ENCODE data around the gene CHST15.
"Not testable (repeated sequence)": the region's sequence is repeated elsewhere in the genome, so short reads cannot be mapped to it uniquely, and the experiment has no call there.

The CHST15 gene

GRCh38 chr10:124096494-124096893 lies 3.1 kb upstream of the CHST15 start:
- no peak for DNase-seq

GRCh38 chr10:124095801-124096200 lies 2.4 kb upstream of the CHST15 start:
- DNase-seq, result not testable (repeated sequence)

- DNase-seq, result no peak
Observed at GRCh38 chr10:124095096-124095495, 1.7 kb upstream of the CHST15 start.

- no peak for DNase-seq
Observed at GRCh38 chr10:124094419-124094785, 1.0 kb upstream of the CHST15 start.

GRCh38 chr10:124093774-124094418 lies 498 bp upstream of the CHST15 start:
- DNase-seq, result not testable (repeated sequence)

GRCh38 chr10:124092250-124092859 lies 1.0 kb downstream of the CHST15 start:
- DNase-seq, result peak in 1 of 2 donors; percentile 11

- DNase-seq, result no peak
Observed at GRCh38 chr10:124091646-124092249, 1.6 kb downstream of the CHST15 start.

- no peak for DNase-seq
Observed at GRCh38 chr10:124090601-124091209, 2.7 kb downstream of the CHST15 start.

GRCh38 chr10:124089859-124090258 lies 3.5 kb downstream of the CHST15 start:
- no peak for DNase-seq

GRCh38 chr10:124088915-124089314 lies 4.5 kb downstream of the CHST15 start:
- DNase-seq, result no peak

- no peak for DNase-seq
Observed at GRCh38 chr10:124087672-124088634, 5.4 kb downstream of the CHST15 start.

- DNase-seq, result no peak
Observed at GRCh38 chr10:124086787-124087671, 6.4 kb downstream of the CHST15 start.

- no peak for DNase-seq
Observed at GRCh38 chr10:124086097-124086710, 7.2 kb downstream of the CHST15 start.

GRCh38 chr10:124085680-124086079 lies 7.7 kb downstream of the CHST15 start:
- no peak for DNase-seq

- no peak for DNase-seq
Observed at GRCh38 chr10:124084708-124085107, 8.7 kb downstream of the CHST15 start.

- DNase-seq, result no peak
Observed at GRCh38 chr10:124083740-124084397, 9.5 kb downstream of the CHST15 start.

- no peak for DNase-seq
Observed at GRCh38 chr10:124083047-124083739, 10.2 kb downstream of the CHST15 start.

GRCh38 chr10:124082555-124082954 lies 10.8 kb downstream of the CHST15 start:
- no peak for DNase-seq

- no peak for DNase-seq
Observed at GRCh38 chr10:124081547-124082140, 11.8 kb downstream of the CHST15 start.

GRCh38 chr10:124079864-124080263 lies 13.5 kb downstream of the CHST15 start:
- DNase-seq, result no peak
